Body of pancreas (tissue), 4 donors: ENCODE measurements around the gene BICD1. TPM values are rescaled to one million over a fixed set of nuclear protein-coding genes. Genes with fewer than 3 reads are reported as not detected.

Experiments used
- ATAC-seq: fragments of 150-250 bp; one replicate; pipeline ENCODE4 v1.9.1; 2016
- DNase-seq, 4 donors: peaks; one replicate each; pipeline ENCODE4 v3.0.0-alpha.2; 2019
- H3K27ac ChIP-seq, 4 donors: fragments of 200-600 bp; sonication (generic); 1 replicate in 3 of 4; 2 replicates in 1 of 4; pipeline versions ENCODE4 v1.5.1 to v1.6.1; 2016 to 2019; ENCODE audit warnings: mild to moderate bottlenecking in 1 of 4, mixed read lengths in 1 of 4, moderate library complexity in 1 of 4
- H3K27me3 ChIP-seq, 2 donors: fragments of 200-600 bp; sonication (generic); one replicate each; pipeline ENCODE4 v1.6.0; 2016; ENCODE audit warnings: mild to moderate bottlenecking in 1 of 2
- H3K36me3 ChIP-seq, 2 donors: fragments of 200-600 bp; sonication (generic); replicated peaks in 1 of 2; 2 replicates each; pipeline ENCODE4 v1.5.1; 2016; ENCODE audit warnings: low read depth in 2 of 2; ENCODE audit not compliant: insufficient read depth in 1 of 2
- H3K4me1 ChIP-seq: fragments of 200-600 bp; sonication (generic); one replicate; pipeline ENCODE4 v1.6.0; 2016
- H3K4me3 ChIP-seq, 2 donors: fragments of 200-600 bp; sonication (generic); 1 replicate in 1 of 2; 2 replicates in 1 of 2; pipeline ENCODE4 v1.5.1; 2016 to 2019
- H3K9me3 ChIP-seq, 3 donors: fragments of 200-600 bp; sonication (generic); 1 replicate in 2 of 3; 2 replicates in 1 of 3; pipeline ENCODE4 v1.5.1; 2016
- CTCF ChIP-seq, 7 experiments: fragments of 450-650 bp in 4 of 7; fragments of 200-600 bp in 3 of 7; sonication (generic) in 3 of 7; IDR thresholded peaks; one replicate each; pipeline ENCODE4 v1.5.1; 2016 to 2019; ENCODE audit warnings: antibody characterized with exemption in 7 of 7
- POLR2A ChIP-seq, 3 donors: fragments of 450-650 bp; IDR thresholded peaks; one replicate each; pipeline ENCODE4 v1.6.1; 2016; ENCODE audit warnings: antibody characterized with exemption in 3 of 3, mild to moderate bottlenecking in 2 of 3
- WGBS, 2 donors: methylation state at CpG; one replicate each; pipeline ENCODE4 v1.1.5; 2017; 5-methylcytosine and 5-hydroxymethylcytosine counted together
- intact Hi-C: fragments of 100-400 bp; cut with DNase I; formaldehyde crosslinking; loops from one replicate; pipeline ENCODE4 v1.15.1; 2023
- total RNA-seq, 2 donors: library from RNA; depleted of rRNA; stranded (reverse); fragments of >200 nt; gene quantifications; one replicate each; pipeline ENCODE4 v1.1.0, GENCODE V29; 2016

BICD1 gene
- total RNA-seq, 2 donors from 2014 or later = 3.0 to 6.2 TPM

- peak; percentile 27 for ATAC-seq
These were observed 312.4 kb downstream of the BICD1 start for GRCh38 chr12:32418903-32419519.

GRCh38 chr12:32419520-32419960 is 312.9 kb downstream of the BICD1 start:
- DNase-seq (peak in 1 of 4 donors; percentile 3), ATAC-seq (no peak)
- TF ChIP-seq CTCF (IDR thresholded peaks at IDR 0.05) = no peak
- TF ChIP-seq POLR2A (IDR thresholded peaks at IDR 0.05) = no peak
- Histone ChIP-seq H3K4me3 (no peak overlapping the region), H3K4me1 (peaks cover 20% of the 10 kb centered on the region), H3K9me3 (no peaks in the 10 kb centered on the region), H3K36me3 (no peaks in the 10 kb centered on the region), H3K27me3 (no peaks in the 10 kb centered on the region), H3K27ac (peak overlapping the region in 2 of 4 donors; percentile 0 to 39)
- intact Hi-C loops = no loop called here
- WGBS, 2 donors = 6 to 10% methylated on average over 2 of the region's 2 CpGs

More at GRCh38 chr12:32418903-32419519, 312.4 kb downstream of the BICD1 start:
- no peak for TF ChIP-seq POLR2A (IDR thresholded peaks at IDR 0.05)
- TF ChIP-seq CTCF (IDR thresholded peaks at IDR 0.05) = no peak
- intact Hi-C loops = no loop called here
- no peaks in the 10 kb centered on the region for H3K27me3 ChIP-seq
- peaks cover 20% of the 10 kb centered on the region for H3K4me1 ChIP-seq
- peak overlapping the region in 2 of 4 donors; percentile 0 to 39 for H3K27ac ChIP-seq
- no peak for DNase-seq
- WGBS, 2 donors = 20 to 54% methylated on average over 1 to 5 of the region's 5 CpGs
- no peaks in the 10 kb centered on the region for H3K36me3 ChIP-seq
- no peak overlapping the region for H3K4me3 ChIP-seq
- H3K9me3 ChIP-seq = no peaks in the 10 kb centered on the region

GRCh38 chr12:32420356-32420755 is 313.7 kb downstream of the BICD1 start:
- 82 to 92% methylated on average over 2 of the region's 2 CpGs for WGBS, 2 donors

GRCh38 chr12:32423559-32423958 is 316.9 kb downstream of the BICD1 start:
- no peak for TF ChIP-seq POLR2A (IDR thresholded peaks at IDR 0.05)
- TF ChIP-seq CTCF (IDR thresholded peaks at IDR 0.05) = no peak
- Histone ChIP-seq H3K4me1 (peaks cover 17% of the 10 kb centered on the region), H3K27me3 (no peaks in the 10 kb centered on the region), H3K27ac (no peak overlapping the region), H3K4me3 (no peak overlapping the region), H3K9me3 (no peaks in the 10 kb centered on the region), H3K36me3 (no peaks in the 10 kb centered on the region)
- ATAC-seq (no peak), DNase-seq (no peak)
- intact Hi-C loops = no loop called here

More at GRCh38 chr12:32420356-32420755, 313.7 kb downstream of the BICD1 start:
- TF ChIP-seq POLR2A (IDR thresholded peaks at IDR 0.05) (no peak), CTCF (IDR thresholded peaks at IDR 0.05) (no peak)
- DNase-seq = no peak
- no peaks in the 10 kb centered on the region for H3K36me3 ChIP-seq
- no peak overlapping the region for H3K4me3 ChIP-seq
- H3K4me1 ChIP-seq = peaks cover 20% of the 10 kb centered on the region
- no peaks in the 10 kb centered on the region for H3K9me3 ChIP-seq
- intact Hi-C loops = no loop called here
- H3K27ac ChIP-seq = no peak overlapping the region
- ATAC-seq = no peak
- no peaks in the 10 kb centered on the region for H3K27me3 ChIP-seq

- no peak overlapping the region for H3K27ac ChIP-seq
- intact Hi-C loops = no loop called here
- no peaks in the 10 kb centered on the region for H3K27me3 ChIP-seq
- H3K36me3 ChIP-seq = no peaks in the 10 kb centered on the region
- H3K9me3 ChIP-seq = no peaks in the 10 kb centered on the region
- WGBS, 2 donors = 82% methylated on average over 6 of the region's 6 CpGs
- H3K4me1 ChIP-seq = peaks cover 9% of the 10 kb centered on the region
- no peak for DNase-seq
- TF ChIP-seq CTCF (IDR thresholded peaks at IDR 0.05) (no peak), POLR2A (IDR thresholded peaks at IDR 0.05) (no peak)
- H3K4me3 ChIP-seq = no peak overlapping the region
- no peak for ATAC-seq
These were observed 324.4 kb downstream of the BICD1 start for GRCh38 chr12:32431025-32431424.
